ENCODE data around the gene RBM39.

The RBM39 gene

DNA sequence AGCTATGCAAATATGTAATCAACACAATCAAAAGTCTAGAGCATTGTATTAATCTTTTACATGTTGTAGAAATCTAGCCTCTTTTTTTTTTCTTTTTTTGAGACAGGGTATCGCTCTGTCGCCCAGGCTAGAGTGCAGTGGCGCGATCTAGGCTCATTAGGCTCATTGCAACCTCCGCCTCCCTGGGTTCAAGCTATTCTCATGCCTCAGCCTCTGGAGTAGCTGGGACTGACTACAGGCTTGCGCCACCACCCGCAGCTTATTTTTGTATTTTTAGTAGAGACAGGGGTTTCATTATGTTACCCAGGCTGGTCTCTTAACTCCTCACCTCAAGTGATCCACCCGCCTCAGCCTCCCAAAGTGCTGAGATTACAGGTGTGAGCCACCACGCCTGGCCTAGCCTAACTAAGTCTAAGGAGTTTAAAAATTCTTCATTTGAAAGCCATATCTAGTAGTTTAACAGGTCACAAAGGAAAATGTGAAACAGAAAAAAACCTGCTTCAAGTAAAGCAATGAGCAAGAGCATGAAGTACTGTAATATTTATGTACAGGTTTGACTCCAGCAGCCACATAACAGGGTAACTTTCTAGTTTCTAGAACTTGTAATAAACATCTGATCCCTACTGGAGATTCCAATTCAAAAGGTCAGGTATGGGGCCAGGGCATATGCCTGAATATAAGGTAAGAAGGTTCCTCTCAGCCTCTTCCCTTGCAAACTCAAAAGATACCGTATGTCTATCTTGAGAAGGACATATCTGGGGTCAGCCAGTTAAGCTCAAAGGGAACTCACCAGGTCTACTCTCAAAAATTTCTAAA, 81.7 kb downstream of the RBM39 start:
- no peak for DNase-seq (ENCODE audit: low spot score)
- TF ChIP-seq CTCF (IDR thresholded peaks at IDR 0.05; ENCODE audit: borderline replicate concordance, control extremely low read depth, extremely low read depth, insufficient read depth, missing control alignments): no peak
- in situ Hi-C loops (cut with MboI; ENCODE audit: low sequenced_read_pairs, unreplicated experiment): no loop called here

GRCh38 chr20:35657271-35657670, 84.8 kb downstream of the RBM39 start:
- DNase-seq (ENCODE audit: low spot score): no peak
- no peak for TF ChIP-seq CTCF (IDR thresholded peaks at IDR 0.05; ENCODE audit: borderline replicate concordance, control extremely low read depth, extremely low read depth, insufficient read depth, missing control alignments)
- in situ Hi-C loops (cut with MboI; ENCODE audit: low sequenced_read_pairs, unreplicated experiment): no loop called here

GRCh38 chr20:35654415-35654814, 87.6 kb downstream of the RBM39 start:
- no peak for DNase-seq (ENCODE audit: low spot score)
- in situ Hi-C loops (cut with MboI; ENCODE audit: low sequenced_read_pairs, unreplicated experiment): no loop called here
- no peak for TF ChIP-seq CTCF (IDR thresholded peaks at IDR 0.05; ENCODE audit: borderline replicate concordance, control extremely low read depth, extremely low read depth, insufficient read depth, missing control alignments)

- in situ Hi-C loops (cut with MboI; ENCODE audit: low sequenced_read_pairs, unreplicated experiment): no loop called here
- no peak for DNase-seq (ENCODE audit: low spot score)
- no peak for TF ChIP-seq CTCF (IDR thresholded peaks at IDR 0.05; ENCODE audit: borderline replicate concordance, control extremely low read depth, extremely low read depth, insufficient read depth, missing control alignments)
Measured at GRCh38 chr20:35653893-35654292, 88.2 kb downstream of the RBM39 start.
